ENCODE measurements around the gene MAN2A2. TPM values are rescaled to one million over a fixed set of nuclear protein-coding genes. Genes with fewer than 3 reads are reported as not detected.

MAN2A2 gene
- polyA plus RNA-seq, 3 donors = 43.5 to 57.4 (median 51.8) TPM

GRCh38 chr15:90931575-90931827 is 28.4 kb downstream of the MAN2A2 start:
- no peak for DNase-seq (ENCODE audit: extremely low read depth in 1 of 11, low read depth in 9 of 11, low spot score in 4 of 11)

GRCh38 chr15:90931828-90932659 is 28.9 kb downstream of the MAN2A2 start, which contains the start of gene HDDC3:
HDDC3 (minus strand) TSS chr15:90932549; CDS start chr15:90932540, 9 bp downstream.
- peak in 10 of 11 donors; percentile 63 to 84 (median 76) for DNase-seq (ENCODE audit: extremely low read depth in 1 of 11, low read depth in 9 of 11, low spot score in 4 of 11)

- no peak for DNase-seq (ENCODE audit: extremely low read depth in 1 of 11, low read depth in 9 of 11, low spot score in 4 of 11)
These were observed 29.5 kb downstream of the MAN2A2 start for GRCh38 chr15:90932660-90932991.

- no peak for DNase-seq (ENCODE audit: extremely low read depth in 1 of 11, low read depth in 9 of 11, low spot score in 4 of 11)
These were observed 30.2 kb downstream of the MAN2A2 start for GRCh38 chr15:90933301-90933700.

- DNase-seq (ENCODE audit: extremely low read depth in 1 of 11, low read depth in 9 of 11, low spot score in 4 of 11) = peak in 8 of 11 donors; percentile 70 to 83 (median 78)
These were observed 31.3 kb downstream of the MAN2A2 start for GRCh38 chr15:90934256-90934948.

GRCh38 chr15:90934949-90935751 is 32.0 kb downstream of the MAN2A2 start, which contains the start of gene UNC45A:
UNC45A (plus strand) TSS chr15:90935285; CDS start chr15:90935325, 40 bp downstream.
- DNase-seq (ENCODE audit: extremely low read depth in 1 of 11, low read depth in 9 of 11, low spot score in 4 of 11) = peak in 8 of 11 donors; percentile 71 to 90 (median 86)

- no peak for DNase-seq (ENCODE audit: extremely low read depth in 1 of 11, low read depth in 9 of 11, low spot score in 4 of 11)
These were observed 33.7 kb downstream of the MAN2A2 start for GRCh38 chr15:90936823-90937222.

GRCh38 chr15:90938261-90938660 is 35.2 kb downstream of the MAN2A2 start:
- DNase-seq (ENCODE audit: extremely low read depth in 1 of 11, low read depth in 9 of 11, low spot score in 4 of 11) = no peak

GRCh38 chr15:90939756-90940155 is 36.7 kb downstream of the MAN2A2 start:
- DNase-seq (ENCODE audit: extremely low read depth in 1 of 11, low read depth in 9 of 11, low spot score in 4 of 11) = no peak

GRCh38 chr15:90941038-90941437 is 37.9 kb downstream of the MAN2A2 start:
- DNase-seq (ENCODE audit: extremely low read depth in 1 of 11, low read depth in 9 of 11, low spot score in 4 of 11) = no peak

- no peak for DNase-seq (ENCODE audit: extremely low read depth in 1 of 11, low read depth in 9 of 11, low spot score in 4 of 11)
These were observed 39.4 kb downstream of the MAN2A2 start for GRCh38 chr15:90942354-90943120.

- DNase-seq (ENCODE audit: extremely low read depth in 1 of 11, low read depth in 9 of 11, low spot score in 4 of 11) = no peak
These were observed 42.0 kb downstream of the MAN2A2 start for GRCh38 chr15:90945091-90945490.

GRCh38 chr15:90946538-90946937 is 43.4 kb downstream of the MAN2A2 start:
- DNase-seq (ENCODE audit: extremely low read depth in 1 of 11, low read depth in 9 of 11, low spot score in 4 of 11) = no peak

- DNase-seq (ENCODE audit: extremely low read depth in 1 of 11, low read depth in 9 of 11, low spot score in 4 of 11) = no peak
These were observed 44.0 kb downstream of the MAN2A2 start for GRCh38 chr15:90946941-90947576.

- DNase-seq (ENCODE audit: extremely low read depth in 1 of 11, low read depth in 9 of 11, low spot score in 4 of 11) = no peak
These were observed 44.7 kb downstream of the MAN2A2 start for GRCh38 chr15:90947577-90948357.

- DNase-seq (ENCODE audit: extremely low read depth in 1 of 11, low read depth in 9 of 11, low spot score in 4 of 11) = no peak
These were observed 45.4 kb downstream of the MAN2A2 start for GRCh38 chr15:90948506-90948905.

- no peak for DNase-seq (ENCODE audit: extremely low read depth in 1 of 11, low read depth in 9 of 11, low spot score in 4 of 11)
These were observed 47.0 kb downstream of the MAN2A2 start for GRCh38 chr15:90949979-90950675.

Data from renal cortex interstitium (tissue), 11 donors.